ENCODE results near the gene CETN1. TPM values are rescaled to one million over a fixed set of nuclear protein-coding genes. Genes with fewer than 3 reads are reported as not detected.

Gene CETN1
- polyA plus RNA-seq, 1 donor from 2014 or later: not detected

DNA sequence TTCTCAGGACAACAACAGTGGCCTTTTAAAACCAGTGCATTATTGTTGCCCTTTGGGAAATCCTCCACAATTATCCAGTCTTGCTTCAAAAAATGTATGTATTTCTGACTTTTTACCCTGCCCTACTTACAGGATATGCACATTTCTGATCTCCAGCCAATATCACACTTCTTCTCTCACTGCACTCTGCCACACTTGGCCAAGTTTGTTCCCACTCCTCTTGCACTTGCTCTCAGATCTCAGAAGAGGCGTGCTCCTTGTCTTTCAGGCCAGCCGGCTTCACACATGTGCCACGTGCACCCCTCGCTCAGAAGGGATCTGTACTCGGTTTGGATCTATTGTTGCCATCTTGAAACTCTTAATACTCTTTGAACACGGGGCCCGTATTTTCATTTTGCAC is 32.0 kb downstream of the CETN1 start:
- no peaks in the 10 kb centered on the region for H3K36me3 ChIP-seq (ENCODE audit: insufficient read depth, low read length)
- H3K9ac ChIP-seq (ENCODE audit: low read length): no peak overlapping the region
- H3K4me3 ChIP-seq (ENCODE audit: low read length): no peak overlapping the region
- no peak overlapping the region for H2AFZ ChIP-seq (ENCODE audit: low read depth, low read length)
- H3K9me2 ChIP-seq (ENCODE audit: insufficient read depth, low read length): no peaks in the 10 kb centered on the region
- H3K4me2 ChIP-seq (ENCODE audit: low read length): no peak overlapping the region
- no peaks in the 10 kb centered on the region for H3K27me3 ChIP-seq (ENCODE audit: insufficient read depth, low read depth, low read length)
- H3K79me2 ChIP-seq (replicated peaks; ENCODE audit: insufficient read depth, low read length): no peaks in the 10 kb centered on the region
- no peaks in the 10 kb centered on the region for H4K20me1 ChIP-seq (ENCODE audit: insufficient read depth)
- no peaks in the 10 kb centered on the region for H3K9me3 ChIP-seq (ENCODE audit: low read length)
- no peaks in the 10 kb centered on the region for H3F3A ChIP-seq (ENCODE audit: insufficient read depth, low read length, poor library complexity, severe bottlenecking)
- no peak overlapping the region for H3K27ac ChIP-seq (ENCODE audit: low read length)
- no peak for TF ChIP-seq EP300 (conservative IDR thresholded peaks at IDR 0.05; ENCODE audit: poor library complexity, severe bottlenecking)
- no peak for TF ChIP-seq EZH2 (IDR thresholded peaks at IDR 0.05; ENCODE audit: borderline replicate concordance, insufficient read depth, low read length, poor library complexity, severe bottlenecking)

DNA sequence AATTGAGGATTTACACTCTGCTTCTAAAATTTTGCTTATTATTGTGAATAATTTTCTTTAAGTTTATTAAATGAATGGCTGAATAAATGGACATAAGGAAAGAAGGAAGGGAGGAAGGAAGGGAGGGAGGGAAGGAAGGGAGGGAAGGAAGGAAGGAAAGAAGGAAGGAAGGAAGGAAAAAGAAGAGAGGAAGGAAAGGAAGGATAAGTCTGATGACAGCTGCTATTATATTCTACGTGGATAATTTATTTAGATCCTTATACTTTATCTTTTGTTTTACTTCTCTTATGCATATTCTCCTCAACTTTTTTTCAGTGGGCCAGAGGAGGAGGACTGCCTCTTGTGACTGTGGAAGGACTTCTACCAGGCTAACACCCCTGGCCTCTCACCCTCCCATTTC is 34.0 kb downstream of the CETN1 start:
- TF ChIP-seq EP300 (conservative IDR thresholded peaks at IDR 0.05; ENCODE audit: poor library complexity, severe bottlenecking) (no peak), RAD21 (conservative IDR thresholded peaks at IDR 0.05) (no peak), CTCF (IDR thresholded peaks at IDR 0.05; ENCODE audit: poor library complexity, severe bottlenecking) (no peak), EZH2 (IDR thresholded peaks at IDR 0.05; ENCODE audit: borderline replicate concordance, insufficient read depth, low read length, poor library complexity, severe bottlenecking) (no peak), MXI1 (conservative IDR thresholded peaks at IDR 0.05; ENCODE audit: poor library complexity, severe bottlenecking) (no peak), POLR2AphosphoS5 (IDR thresholded peaks at IDR 0.05) (no peak), SMC3 (conservative IDR thresholded peaks at IDR 0.05; ENCODE audit: poor library complexity) (no peak), REST (IDR thresholded peaks at IDR 0.05; ENCODE audit: borderline replicate concordance) (no peak), TAF1 (IDR thresholded peaks at IDR 0.05; ENCODE audit: low read depth) (no peak)
- Histone ChIP-seq H3K9me3 (ENCODE audit: low read length) (no peaks in the 10 kb centered on the region), H3K9ac (ENCODE audit: low read length) (no peak overlapping the region), H3F3A (ENCODE audit: insufficient read depth, low read length, poor library complexity, severe bottlenecking) (no peaks in the 10 kb centered on the region), H3K36me3 (ENCODE audit: insufficient read depth, low read length) (no peaks in the 10 kb centered on the region), H4K20me1 (ENCODE audit: insufficient read depth) (no peaks in the 10 kb centered on the region), H3K27ac (ENCODE audit: low read length) (no peak overlapping the region), H2AFZ (ENCODE audit: low read depth, low read length) (no peak overlapping the region), H3K9me2 (ENCODE audit: insufficient read depth, low read length) (no peaks in the 10 kb centered on the region), H3K27me3 (ENCODE audit: insufficient read depth, low read depth, low read length) (no peaks in the 10 kb centered on the region), H3K4me2 (ENCODE audit: low read length) (no peak overlapping the region), H3K4me3 (ENCODE audit: low read length) (no peak overlapping the region), H3K79me2 (replicated peaks; ENCODE audit: insufficient read depth, low read length) (no peaks in the 10 kb centered on the region)

DNA sequence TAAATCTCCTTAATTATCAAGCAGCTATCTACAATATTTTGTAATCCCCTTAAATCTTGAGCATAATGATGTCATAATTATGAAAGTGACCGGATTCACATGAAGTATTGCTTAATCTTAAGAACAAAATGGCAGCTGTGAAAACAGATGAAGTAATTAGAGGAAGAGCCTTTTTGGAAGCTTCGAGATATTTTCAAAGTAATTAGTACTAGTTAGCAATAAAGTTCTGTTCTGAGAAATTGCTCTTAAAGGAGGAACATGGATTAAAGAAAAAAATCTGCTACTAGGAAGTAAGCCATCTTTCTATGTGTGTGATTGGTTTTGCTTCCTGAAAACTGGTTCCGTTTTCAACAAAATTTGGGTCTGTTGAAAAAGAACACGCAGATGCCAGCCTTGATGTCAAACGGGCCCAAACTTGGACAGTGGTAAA is 34.9 kb downstream of the CETN1 start:
- H3F3A ChIP-seq (ENCODE audit: insufficient read depth, low read length, poor library complexity, severe bottlenecking): no peaks in the 10 kb centered on the region
- no peaks in the 10 kb centered on the region for H3K9me2 ChIP-seq (ENCODE audit: insufficient read depth, low read length)
- H3K9me3 ChIP-seq (ENCODE audit: low read length): no peaks in the 10 kb centered on the region
- no peaks in the 10 kb centered on the region for H3K79me2 ChIP-seq (replicated peaks; ENCODE audit: insufficient read depth, low read length)
- H3K4me3 ChIP-seq (ENCODE audit: low read length): no peak overlapping the region
- H3K4me2 ChIP-seq (ENCODE audit: low read length): no peak overlapping the region
- no peaks in the 10 kb centered on the region for H3K27me3 ChIP-seq (ENCODE audit: insufficient read depth, low read depth, low read length)
- no peaks in the 10 kb centered on the region for H3K36me3 ChIP-seq (ENCODE audit: insufficient read depth, low read length)
- H3K27ac ChIP-seq (ENCODE audit: low read length): no peak overlapping the region
- H2AFZ ChIP-seq (ENCODE audit: low read depth, low read length): no peak overlapping the region
- no peak overlapping the region for H3K9ac ChIP-seq (ENCODE audit: low read length)
- no peaks in the 10 kb centered on the region for H4K20me1 ChIP-seq (ENCODE audit: insufficient read depth)
- no peak for TF ChIP-seq MXI1 (conservative IDR thresholded peaks at IDR 0.05; ENCODE audit: poor library complexity, severe bottlenecking)
- TF ChIP-seq EP300 (conservative IDR thresholded peaks at IDR 0.05; ENCODE audit: poor library complexity, severe bottlenecking): no peak
- no peak for TF ChIP-seq POLR2AphosphoS5 (IDR thresholded peaks at IDR 0.05)
- no peak for TF ChIP-seq TAF1 (IDR thresholded peaks at IDR 0.05; ENCODE audit: low read depth)
- no peak for TF ChIP-seq RAD21 (conservative IDR thresholded peaks at IDR 0.05)
- TF ChIP-seq SMC3 (conservative IDR thresholded peaks at IDR 0.05; ENCODE audit: poor library complexity): no peak
- TF ChIP-seq CTCF (IDR thresholded peaks at IDR 0.05; ENCODE audit: poor library complexity, severe bottlenecking): no peak
